ENCODE results near the gene ARHGAP28.

The ARHGAP28 gene

DNA sequence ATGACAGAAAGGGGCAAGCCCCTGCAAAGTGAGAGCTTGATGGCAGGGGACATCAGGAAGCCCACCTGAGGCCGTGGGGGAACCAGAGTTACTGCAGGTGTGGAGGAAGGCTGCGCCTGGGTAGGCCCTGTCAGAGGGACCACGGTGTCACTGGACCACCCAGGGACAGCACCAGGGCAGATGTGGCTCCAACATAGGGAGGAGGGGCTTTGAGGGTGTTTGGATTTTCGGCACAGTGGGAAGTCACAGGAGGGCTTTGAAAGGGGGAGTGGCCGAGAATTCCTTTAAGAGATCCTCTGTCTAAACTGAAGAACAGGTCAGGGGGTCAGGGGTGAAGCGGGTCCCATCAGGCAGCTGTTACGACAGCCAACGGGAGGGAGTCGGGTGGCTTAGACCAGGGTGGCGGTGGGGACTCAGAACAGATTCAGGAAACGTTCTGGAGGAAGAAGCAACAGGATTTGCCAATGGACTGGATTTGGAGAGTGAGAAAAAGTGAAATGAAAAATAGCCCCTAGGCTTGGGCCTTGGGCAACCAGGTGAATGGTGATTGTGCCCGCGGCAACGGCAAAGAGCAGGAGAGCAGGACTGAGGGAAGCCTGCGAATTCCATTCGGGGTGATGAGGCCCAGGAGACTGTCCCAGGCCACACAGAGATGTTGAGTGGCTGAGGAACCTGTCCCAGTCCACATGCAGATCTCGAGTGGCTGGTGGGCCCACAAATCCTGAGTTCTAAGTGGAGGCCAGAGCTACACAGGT, 222.0 kb downstream of the ARHGAP28 start:
- POLR2A ChIA-PET: no interaction called here
- DNase-seq (ENCODE audit: extremely low spot score): no peak
- CTCF ChIA-PET: no interaction called here
- TF ChIP-seq, protein P1, sequence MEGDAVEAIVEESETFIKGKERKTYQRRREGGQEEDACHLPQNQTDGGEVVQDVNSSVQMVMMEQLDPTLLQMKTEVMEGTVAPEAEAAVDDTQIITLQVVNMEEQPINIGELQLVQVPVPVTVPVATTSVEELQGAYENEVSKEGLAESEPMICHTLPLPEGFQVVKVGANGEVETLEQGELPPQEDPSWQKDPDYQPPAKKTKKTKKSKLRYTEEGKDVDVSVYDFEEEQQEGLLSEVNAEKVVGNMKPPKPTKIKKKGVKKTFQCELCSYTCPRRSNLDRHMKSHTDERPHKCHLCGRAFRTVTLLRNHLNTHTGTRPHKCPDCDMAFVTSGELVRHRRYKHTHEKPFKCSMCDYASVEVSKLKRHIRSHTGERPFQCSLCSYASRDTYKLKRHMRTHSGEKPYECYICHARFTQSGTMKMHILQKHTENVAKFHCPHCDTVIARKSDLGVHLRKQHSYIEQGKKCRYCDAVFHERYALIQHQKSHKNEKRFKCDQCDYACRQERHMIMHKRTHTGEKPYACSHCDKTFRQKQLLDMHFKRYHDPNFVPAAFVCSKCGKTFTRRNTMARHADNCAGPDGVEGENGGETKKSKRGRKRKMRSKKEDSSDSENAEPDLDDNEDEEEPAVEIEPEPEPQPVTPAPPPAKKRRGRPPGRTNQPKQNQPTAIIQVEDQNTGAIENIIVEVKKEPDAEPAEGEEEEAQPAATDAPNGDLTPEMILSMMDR (IDR thresholded peaks at IDR 0.05; ENCODE audit: control extremely low read depth, extremely low read depth, low read depth, missing control alignments): no peak

DNA sequence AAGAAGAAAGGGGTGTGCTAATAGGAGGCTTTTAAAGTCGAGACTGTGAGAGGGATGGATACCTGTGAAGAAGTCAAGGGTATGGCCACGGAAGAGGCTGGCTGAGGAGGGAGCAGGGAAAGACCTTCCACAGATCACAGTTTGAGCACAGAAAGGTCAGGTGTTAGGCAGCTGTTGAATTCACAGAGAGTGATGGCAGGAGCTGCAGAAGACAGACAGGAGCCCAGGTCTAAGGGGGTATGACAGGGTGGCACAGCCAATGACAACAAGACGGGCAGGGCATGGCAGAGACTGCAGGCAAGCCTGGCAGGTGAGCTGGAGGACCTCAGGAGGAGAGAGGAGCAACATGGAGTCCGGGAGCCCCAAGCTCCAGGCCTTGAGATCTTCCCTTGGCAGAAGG, 225.0 kb downstream of the ARHGAP28 start:
- TF ChIP-seq, protein P1 (IDR thresholded peaks at IDR 0.05; ENCODE audit: control extremely low read depth, extremely low read depth, low read depth, missing control alignments): no peak
- no peak for DNase-seq (ENCODE audit: extremely low spot score)
- ChIA-PET CTCF (no interaction called here), POLR2A (no interaction called here)

DNA sequence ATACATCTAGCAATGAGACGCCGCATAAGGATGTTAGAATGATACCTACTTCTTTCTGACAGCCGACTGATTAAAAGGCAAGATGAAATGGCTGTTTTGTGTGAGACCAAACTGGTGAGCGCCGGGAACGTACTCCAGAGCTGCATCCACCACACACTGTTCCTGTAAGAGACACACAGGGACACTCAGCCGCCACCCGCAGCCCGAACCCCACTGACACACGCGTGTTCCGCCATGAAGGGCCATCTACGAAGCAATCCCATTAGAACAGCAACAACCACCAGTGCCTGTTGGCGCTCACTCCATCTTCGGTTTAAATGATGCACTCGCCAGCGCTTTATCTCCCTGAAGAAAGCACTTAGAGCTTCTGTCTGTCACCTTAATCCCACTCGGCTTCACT, 225.8 kb downstream of the ARHGAP28 start:
- CTCF ChIA-PET: no interaction called here
- TF ChIP-seq, protein P1 (IDR thresholded peaks at IDR 0.05; ENCODE audit: control extremely low read depth, extremely low read depth, low read depth, missing control alignments): no peak
- POLR2A ChIA-PET: interaction anchor here (0.6 kb wide), 1 partner anchor 196 kb away, joined by 4 read pairs; no protein-coding TSS in a partner anchor
- DNase-seq (ENCODE audit: extremely low spot score): no peak

DNA sequence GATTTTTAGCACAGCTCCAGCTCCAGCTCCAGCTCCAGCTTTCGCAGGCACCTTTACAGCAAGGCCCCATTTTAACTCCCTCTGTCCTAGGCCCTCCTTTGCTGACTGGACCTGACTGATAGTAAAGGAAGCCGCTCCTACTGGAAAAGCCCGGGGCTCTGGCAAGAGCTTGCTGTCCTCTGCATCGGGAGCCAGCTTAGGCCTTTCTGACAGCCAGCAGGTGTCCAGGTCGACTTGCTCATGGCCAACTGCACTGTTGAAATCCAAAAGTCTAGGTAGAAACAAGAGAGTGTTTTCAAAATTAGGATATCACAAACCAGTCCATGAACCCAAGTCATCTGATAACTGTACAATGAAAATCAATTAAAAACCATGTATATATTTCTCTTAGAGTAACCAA, 227.0 kb downstream of the ARHGAP28 start:
- DNase-seq (ENCODE audit: extremely low spot score): no peak
- POLR2A ChIA-PET: no interaction called here
- TF ChIP-seq, protein P1 (IDR thresholded peaks at IDR 0.05; ENCODE audit: control extremely low read depth, extremely low read depth, low read depth, missing control alignments): no peak
- CTCF ChIA-PET: no interaction called here

DNA sequence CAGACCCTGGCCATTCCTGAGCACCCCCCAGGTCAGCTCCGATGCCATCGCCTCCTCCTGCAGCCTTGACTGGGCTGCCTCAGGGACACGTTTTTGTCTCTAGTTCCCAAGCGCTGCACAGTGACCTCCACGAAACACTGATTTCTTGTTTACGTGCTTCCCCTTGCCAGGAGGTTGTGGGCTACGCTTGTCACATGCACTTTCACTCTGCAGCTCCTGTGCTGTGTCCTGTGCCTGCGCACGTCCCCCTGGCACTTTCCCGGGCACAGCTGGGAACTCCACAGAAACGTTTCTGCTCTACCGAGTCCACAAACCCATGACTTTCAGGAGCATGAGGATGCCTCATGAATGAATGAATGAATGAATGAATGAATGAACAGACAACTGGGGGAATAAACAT, 227.5 kb downstream of the ARHGAP28 start:
- DNase-seq (ENCODE audit: extremely low spot score): no peak
- ChIA-PET POLR2A (no interaction called here), CTCF (no interaction called here)
- TF ChIP-seq, protein P1 (IDR thresholded peaks at IDR 0.05; ENCODE audit: control extremely low read depth, extremely low read depth, low read depth, missing control alignments): no peak

DNA sequence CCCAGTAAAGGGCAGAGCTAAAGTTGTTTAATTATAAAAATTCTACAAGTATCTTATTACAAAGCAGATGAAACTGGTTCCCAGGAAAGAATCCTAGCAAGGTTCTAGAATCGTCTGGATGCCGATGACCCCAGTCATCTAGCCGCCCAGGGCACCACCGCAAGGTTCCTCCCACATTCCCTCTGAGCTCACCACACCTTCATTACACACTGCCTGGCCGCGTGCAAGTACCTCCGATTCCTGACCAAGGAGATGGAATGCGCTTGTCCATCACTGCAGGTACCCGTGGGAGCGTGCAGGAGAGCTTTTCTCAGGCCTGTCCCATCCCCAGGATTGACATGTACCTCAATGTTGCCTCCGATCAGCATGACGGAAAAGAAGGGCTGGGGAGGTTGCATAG, 229.6 kb downstream of the ARHGAP28 start:
- POLR2A ChIA-PET: no interaction called here
- TF ChIP-seq, protein P1 (IDR thresholded peaks at IDR 0.05; ENCODE audit: control extremely low read depth, extremely low read depth, low read depth, missing control alignments): no peak
- no peak for DNase-seq (ENCODE audit: extremely low spot score)
- CTCF ChIA-PET: no interaction called here

Measured in GM10248 (cell line).